NCI-H187 (cell line): ENCODE measurements around the gene PPL.

ENCODE experiments used
- DNase-seq, 2 experiments: peaks; one replicate each; lab custom pipeline; 2025; lab: John Stamatoyannopoulos, UW

Gene PPL

GRCh38 chr16:4888428-4889135 lies 48.4 kb downstream of the PPL start:
- no peak for DNase-seq

GRCh38 chr16:4886151-4886550 lies 50.8 kb downstream of the PPL start:
- DNase-seq = no peak

GRCh38 chr16:4884972-4885874 lies 51.7 kb downstream of the PPL start:
- no peak for DNase-seq

- DNase-seq = no peak
These were observed 52.7 kb downstream of the PPL start for GRCh38 chr16:4884209-4884608.

- DNase-seq = no peak
These were observed 53.4 kb downstream of the PPL start for GRCh38 chr16:4883501-4883900.

- DNase-seq = no peak
These were observed 54.2 kb downstream of the PPL start for GRCh38 chr16:4882633-4883285.

GRCh38 chr16:4882000-4882632 lies 54.8 kb downstream of the PPL start:
- no peak for DNase-seq

- DNase-seq = no peak
These were observed 56.9 kb downstream of the PPL start for GRCh38 chr16:4880006-4880580.

GRCh38 chr16:4879049-4879448 lies 57.9 kb downstream of the PPL start:
- no peak for DNase-seq

GRCh38 chr16:4877380-4877685 lies 59.6 kb downstream of the PPL start:
- DNase-seq = no peak

- no peak for DNase-seq
These were observed 60.1 kb downstream of the PPL start for GRCh38 chr16:4876646-4877379.

GRCh38 chr16:4874666-4875065 lies 62.3 kb downstream of the PPL start:
- no peak for DNase-seq

- no peak for DNase-seq
These were observed 63.9 kb downstream of the PPL start for GRCh38 chr16:4873091-4873490.

GRCh38 chr16:4871071-4871470 lies 65.9 kb downstream of the PPL start:
- DNase-seq = no peak

- no peak for DNase-seq
These were observed 66.7 kb downstream of the PPL start for GRCh38 chr16:4870138-4870671.

GRCh38 chr16:4869147-4869805 lies 67.7 kb downstream of the PPL start:
- no peak for DNase-seq

GRCh38 chr16:4868535-4868934 lies 68.4 kb downstream of the PPL start:
- no peak for DNase-seq

GRCh38 chr16:4868026-4868425 lies 68.9 kb downstream of the PPL start:
- DNase-seq = no peak

- DNase-seq = no peak
These were observed 70.4 kb downstream of the PPL start for GRCh38 chr16:4866586-4866985.

GRCh38 chr16:4865231-4865860 lies 71.6 kb downstream of the PPL start:
- no peak for DNase-seq
